HUDEP-2 (cell line): ENCODE data around the gene GPR27.

Experiments
- DNase-seq, 76 experiments: peaks; one replicate each; lab custom pipeline; 2025; ENCODE audit not compliant: unreplicated experiment in 76 of 76; lab: John Stamatoyannopoulos, UW

The GPR27 gene

GRCh38 chr3:71784914-71785531, 31.4 kb downstream of the GPR27 start, which contains the start of gene PROK2:
Gene PROK2 (minus strand): TSS chr3:71785148. CDS start chr3:71785052, 96 bp downstream.
- peak in 2 of 76 experiments; percentile 1 to 11 for DNase-seq

DNA sequence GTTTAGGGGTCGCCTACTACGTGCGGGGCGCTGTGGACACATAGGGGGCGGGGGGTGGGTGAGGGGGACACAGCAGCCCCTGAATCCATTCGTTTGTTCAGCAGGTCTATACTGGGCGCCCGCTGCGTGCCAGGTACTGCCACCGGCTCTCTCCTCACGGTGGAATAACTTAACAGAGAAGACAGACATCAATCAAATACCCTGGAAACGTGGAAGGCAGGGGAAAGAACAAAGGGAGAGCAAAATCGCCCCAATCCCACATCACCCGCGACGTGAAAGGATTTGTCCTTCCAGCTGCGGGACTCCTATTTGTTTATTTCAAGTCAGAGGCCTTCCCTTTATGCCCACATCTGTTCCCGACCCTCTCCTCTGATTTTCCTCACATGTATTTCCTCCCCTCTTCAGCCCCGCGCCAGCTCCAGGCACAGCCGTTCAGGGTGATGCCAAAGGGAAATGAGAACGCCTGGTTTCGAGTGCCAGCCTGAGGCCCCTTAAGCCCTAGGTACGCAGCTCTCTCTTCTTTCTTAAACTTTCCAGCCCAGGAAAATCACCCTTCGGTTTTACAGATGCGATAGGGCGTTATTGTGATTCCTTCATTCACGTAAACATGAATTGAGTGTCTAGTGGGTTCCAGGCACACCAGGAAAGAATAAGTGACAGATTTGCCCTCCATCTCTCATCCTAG, 32.0 kb downstream of the GPR27 start:
- no peak for DNase-seq

GRCh38 chr3:71786217-71786549, 32.5 kb downstream of the GPR27 start:
- no peak for DNase-seq

- DNase-seq = no peak
Observed at GRCh38 chr3:71786551-71786950, 32.9 kb downstream of the GPR27 start.

DNA sequence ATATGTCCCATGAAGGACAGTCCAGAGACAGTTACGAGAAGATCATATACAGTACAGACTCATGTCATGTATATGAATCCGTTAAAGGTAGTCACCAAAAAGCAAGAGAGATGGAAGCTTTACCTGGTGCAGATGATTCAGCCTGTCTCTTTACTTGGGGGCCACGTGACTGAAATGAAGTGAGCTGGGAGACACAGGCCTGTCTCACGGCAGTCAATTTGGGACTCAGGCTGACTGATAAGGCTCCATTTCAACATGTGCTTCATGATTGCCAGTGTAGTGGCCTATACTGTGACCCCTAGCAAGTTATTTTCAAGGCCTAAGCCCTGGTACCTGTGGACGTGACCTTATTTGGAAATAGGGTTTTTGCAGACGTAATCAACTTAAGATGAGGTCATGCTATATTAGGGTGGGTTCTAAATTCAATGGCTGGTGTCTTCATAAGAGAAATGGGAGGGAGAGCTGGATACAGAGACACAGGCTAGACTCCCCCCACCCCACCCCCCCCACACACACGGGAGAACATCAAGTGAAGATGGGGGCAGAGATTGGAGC, 34.3 kb downstream of the GPR27 start:
- DNase-seq = no peak

GRCh38 chr3:71789922-71790321, 36.3 kb downstream of the GPR27 start:
- no peak for DNase-seq

- no peak for DNase-seq
Observed at GRCh38 chr3:71791634-71792033, 38.0 kb downstream of the GPR27 start.

GRCh38 chr3:71796290-71796689, 42.6 kb downstream of the GPR27 start:
- DNase-seq = no peak

DNA sequence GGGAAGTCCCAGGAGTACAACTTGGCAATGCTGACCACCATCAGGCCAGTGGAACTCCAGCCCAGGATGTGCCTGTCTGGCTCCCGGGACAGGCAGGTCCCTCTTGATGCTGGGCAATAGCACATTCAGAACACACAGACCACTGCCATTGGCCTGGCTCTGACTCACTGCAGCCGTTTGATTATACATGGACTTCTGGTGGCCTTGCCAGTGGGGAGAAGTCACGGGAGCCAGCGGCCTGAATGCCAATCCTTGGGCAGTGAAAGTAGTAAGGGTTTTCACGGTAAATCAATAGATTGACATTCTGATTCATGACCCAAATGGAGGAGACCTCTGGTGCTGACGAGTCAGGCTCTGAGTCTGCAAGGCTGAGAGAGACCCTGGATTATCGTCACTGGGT, 43.8 kb downstream of the GPR27 start:
- DNase-seq = no peak

- no peak for DNase-seq
Observed at GRCh38 chr3:71800023-71800422, 46.4 kb downstream of the GPR27 start.

GRCh38 chr3:71801986-71802385, 48.3 kb downstream of the GPR27 start:
- no peak for DNase-seq

- no peak for DNase-seq
Observed at GRCh38 chr3:71803248-71803647, 49.6 kb downstream of the GPR27 start.

DNA sequence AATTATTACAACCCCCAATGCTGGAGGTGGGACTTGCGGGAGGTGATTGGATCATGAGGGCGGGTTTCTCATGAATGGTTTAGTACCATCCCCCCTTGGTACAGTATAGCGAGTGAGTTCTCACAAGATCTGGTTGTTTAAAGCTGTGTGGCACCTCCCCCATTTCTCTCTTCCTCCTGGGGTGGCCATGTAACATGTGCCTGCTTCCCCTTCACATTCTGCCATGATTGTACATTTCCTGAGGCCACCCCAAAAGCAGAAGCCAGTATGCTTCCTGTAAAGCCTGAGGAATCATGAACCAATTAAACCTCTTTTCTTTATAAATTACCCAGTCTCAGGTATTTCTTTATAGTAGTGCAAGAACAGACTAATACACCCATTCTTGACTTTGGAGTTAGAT, 51.5 kb downstream of the GPR27 start:
- DNase-seq = no peak

GRCh38 chr3:71805691-71806090, 52.0 kb downstream of the GPR27 start:
- DNase-seq = no peak
